Cerebellar cortex (tissue), 1 donor: ENCODE data around the gene LMAN2.
"Not testable (repeated sequence)": the region's sequence is repeated elsewhere in the genome, so short reads cannot be mapped to it uniquely, and the experiment has no call there.

ENCODE experiments used
- DNase-seq: peaks from one replicate; pipeline ENCODE4 v3.0.0-alpha.2; 2015; ENCODE audit warnings: low spot score

Gene LMAN2

DNA sequence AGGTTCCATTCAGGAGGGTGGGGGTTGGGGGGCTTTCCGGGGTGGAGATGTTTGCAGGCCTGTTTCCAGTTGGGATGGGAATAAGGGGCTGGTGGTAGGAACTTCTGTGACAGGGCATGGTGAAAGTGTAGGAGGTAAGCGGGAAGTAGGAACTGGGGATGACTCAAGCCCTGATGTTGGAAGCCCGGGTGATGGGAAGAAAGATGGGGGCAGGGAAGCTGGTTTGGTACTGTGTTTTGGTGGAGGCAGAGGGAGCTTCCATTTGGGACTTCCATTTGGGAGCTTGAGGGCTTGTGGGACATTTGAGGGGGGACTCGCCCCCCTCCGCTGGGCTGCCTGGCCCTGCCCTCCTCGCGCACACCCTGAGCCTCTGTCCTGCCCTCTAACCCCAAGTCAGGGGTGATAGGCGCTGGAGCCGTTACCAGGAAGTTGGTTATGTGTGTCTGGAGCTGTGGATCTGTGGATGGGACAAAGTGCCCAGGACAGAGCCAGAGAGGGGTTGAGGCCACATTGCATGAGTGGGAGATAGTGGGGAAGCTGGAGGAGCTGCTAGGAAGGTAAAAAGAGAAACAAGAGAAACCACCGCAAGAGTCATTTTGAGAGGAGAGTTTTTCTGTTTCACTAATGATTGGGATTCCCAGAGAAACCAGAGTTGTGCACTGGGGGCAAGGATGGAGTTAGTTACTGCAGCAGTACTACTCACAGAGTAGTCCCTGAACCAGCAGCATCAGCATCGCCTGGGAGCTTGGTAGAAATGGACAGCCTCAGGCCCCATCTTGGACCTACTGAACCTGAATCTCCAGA, 12.9 kb upstream of the LMAN2 start:
- no peak for DNase-seq

- DNase-seq: no peak
Measured at GRCh38 chr5:177363565-177363964, 12.1 kb upstream of the LMAN2 start.

DNA sequence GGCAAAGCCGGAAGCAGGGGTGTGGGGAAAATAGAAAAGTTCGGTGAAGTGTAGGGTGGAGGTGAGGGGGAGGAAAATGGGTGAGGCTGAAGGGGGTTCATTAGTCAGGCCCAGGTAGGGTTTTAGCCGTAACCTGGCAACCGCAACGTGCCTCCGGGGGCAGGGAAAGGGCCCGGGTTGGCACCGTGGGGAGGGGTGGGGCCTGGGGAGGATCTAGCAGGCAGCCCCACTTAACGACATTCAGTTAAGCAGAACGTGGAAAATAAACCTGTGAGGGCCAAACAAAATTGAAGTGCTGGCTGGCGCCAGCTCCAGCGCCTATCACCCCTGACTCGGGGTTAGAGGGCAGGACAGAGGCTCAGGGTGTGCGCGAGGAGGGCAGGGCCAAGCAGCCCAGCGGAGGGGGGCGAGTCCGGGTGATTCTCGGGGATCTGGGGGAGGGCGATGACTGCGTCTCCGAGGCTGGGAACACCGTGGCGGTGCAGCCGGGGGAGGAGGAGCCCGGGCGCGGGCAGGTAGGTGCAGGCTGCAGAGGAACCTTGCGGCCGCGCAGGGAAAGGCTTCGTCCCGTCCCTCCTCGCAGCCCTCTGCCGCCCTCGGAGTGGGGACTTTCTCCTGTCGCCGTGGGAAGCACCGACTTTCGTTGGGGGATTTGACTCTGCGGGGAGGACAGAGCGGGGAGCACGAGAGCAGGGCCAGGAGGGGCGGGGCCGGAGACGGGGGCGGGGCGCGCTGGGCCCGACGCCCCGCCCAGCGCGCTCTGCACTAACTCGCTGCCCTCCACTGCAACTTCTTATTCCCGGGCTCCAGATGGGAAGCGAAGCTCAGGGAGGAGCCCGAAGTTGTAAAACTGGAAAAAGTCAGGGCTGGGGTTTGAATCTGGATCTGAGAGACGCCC, 11.4 kb upstream of the LMAN2 start:
- DNase-seq: peak; percentile 41

GRCh38 chr5:177362292-177362609, 10.8 kb upstream of the LMAN2 start:
- DNase-seq: no peak

DNA sequence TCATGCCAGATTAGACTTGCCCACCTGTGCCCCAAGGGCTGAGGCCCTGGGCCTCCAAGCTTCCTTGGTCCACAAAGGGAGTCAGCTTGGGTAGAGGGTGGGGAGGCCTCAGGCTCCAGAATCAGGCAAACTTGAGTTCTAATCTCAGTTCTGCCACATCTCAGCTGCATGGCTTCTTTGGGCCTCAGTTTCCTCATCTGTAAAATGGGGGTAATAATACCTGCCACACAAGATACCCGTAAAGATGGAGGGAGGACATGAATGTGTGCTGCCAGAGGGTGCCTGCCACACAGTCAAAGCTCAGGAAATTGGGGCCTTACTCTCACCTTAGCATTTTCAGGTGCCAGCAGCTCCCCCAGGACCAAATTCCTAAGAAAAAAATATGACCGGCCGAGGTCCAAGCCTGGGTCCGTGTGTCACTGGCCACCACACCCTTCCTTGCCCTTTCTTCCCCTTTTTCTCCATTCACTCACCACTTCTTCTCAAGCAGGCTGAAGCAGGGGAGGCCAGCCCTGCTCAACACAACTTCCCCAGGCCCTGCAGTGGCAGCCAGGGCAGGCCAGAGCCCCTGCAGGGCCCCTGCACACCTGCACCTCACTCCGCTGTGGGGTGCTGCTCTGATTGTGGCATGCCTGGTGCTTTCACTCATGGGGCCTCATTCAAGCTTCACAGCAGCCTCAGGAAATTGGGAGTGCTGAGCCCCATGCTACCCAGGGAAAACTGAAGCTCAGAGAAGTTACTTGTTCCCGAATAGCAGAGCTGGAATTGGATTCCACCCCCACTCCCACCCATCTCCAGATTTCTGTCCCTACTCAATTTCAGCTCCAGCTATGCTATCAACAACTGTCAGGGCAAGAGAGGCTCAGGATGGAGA, 10.2 kb upstream of the LMAN2 start:
- DNase-seq: no peak

DNA sequence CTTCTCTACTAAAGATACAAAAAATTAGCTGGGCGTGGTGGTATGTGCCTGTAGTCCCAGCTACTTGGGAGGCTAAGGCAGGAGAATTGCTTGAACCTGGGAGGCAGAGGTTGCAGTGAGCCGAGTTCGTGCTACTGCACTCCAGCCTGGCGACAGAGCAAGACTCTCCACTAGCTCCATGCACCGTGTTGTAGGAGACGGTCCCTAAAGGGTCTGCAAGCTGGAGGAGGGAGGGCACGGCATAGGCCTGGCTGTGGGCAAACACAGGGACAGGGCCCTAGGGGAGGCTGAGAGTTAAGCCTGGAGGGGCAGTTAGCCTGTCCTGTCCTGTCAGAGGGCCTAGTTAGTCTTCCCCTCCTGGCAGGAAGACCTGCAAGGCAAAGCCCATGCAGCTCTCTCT, 9.3 kb upstream of the LMAN2 start:
- not testable (repeated sequence) for DNase-seq

GRCh38 chr5:177359860-177360259, 8.4 kb upstream of the LMAN2 start:
- DNase-seq: no peak

DNA sequence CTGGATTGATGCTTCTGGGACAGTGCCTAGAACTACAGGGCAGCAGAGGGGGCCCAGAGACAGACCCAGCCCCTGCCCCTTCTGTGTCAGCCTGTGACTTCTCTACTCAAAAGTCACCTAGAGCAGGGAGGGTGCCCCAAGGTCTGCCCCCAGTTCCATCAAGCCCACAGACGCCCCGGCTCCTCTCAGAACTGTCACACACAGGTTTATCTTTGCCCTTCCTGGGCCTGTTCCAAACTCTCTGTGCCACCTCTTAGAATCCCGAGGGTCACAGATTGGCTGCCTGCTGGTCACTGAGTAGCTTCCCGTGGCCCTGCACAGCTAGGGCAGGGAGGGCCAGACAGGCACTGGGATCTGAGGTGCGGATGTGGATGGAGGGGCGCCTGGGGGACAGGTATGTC, 8.0 kb upstream of the LMAN2 start:
- no peak for DNase-seq

DNA sequence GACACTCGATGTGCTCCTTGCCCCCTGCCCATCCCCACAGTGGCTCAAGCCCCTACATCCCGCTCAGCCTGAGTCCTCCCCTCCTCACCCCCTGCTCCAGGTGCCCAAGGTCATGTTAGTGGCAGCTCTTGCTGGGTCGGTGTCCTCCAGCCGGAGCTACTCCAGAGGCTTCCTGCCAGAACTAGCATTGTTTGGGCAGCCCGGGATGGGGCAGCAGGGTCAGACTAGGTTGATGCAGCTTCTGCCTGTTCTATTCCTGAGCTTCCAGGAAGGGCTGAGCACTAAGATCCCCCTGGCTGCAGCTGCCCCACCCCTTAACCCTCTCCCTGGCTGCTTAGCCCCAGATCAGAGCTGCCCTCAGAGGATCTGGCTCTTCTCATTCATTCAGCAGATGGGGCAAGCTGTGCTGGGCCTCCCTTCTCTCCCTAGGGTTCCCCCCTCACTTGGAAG, 6.9 kb upstream of the LMAN2 start:
- DNase-seq: no peak

DNA sequence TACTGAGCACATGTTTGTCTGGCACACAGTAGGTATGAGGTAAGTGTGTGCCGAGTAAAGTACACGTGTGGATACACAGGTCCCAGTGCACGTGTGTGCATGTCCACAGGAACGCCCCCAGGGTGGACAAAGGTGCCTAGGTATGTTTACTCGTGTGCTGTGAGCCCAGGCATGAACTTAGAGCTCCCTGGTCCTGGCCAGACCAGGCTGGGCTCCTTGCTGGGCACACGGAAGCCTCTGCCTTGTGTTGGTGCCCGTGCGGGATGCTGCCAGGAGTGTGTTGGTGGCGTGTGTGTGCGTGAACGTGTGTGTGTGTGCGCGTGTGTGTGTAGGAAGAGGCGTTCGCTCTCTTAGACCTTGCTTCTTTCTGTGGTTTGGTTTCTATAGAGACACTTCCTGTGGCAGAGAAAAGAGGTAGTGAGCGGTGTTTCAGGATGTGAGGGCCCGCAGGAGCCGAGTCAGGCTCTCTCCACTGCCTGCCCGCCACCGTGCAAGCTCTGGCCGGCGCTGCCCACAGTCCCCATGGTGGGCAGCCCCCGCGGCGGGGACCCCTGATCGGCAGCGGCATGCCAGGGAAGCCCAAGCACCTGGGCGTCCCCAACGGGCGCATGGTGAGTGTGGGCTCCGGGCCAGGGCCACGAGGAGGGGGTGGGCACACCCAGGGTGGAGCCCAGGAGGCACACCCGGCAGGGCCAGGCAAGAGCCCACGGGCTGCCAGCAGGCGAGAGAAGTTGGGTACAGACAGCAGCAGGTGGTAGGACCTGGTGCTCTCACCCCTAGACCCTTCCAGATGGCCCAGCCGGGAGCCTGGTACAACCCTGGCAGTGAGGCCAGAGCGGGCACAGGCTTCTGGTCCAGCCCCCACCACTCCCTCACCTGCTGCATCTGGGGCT, 6.2 kb upstream of the LMAN2 start, which contains the start of gene RGS14:
TSS of gene RGS14 (plus strand) at position 466 of the 893 bp plus-strand sequence. CDS start at position 567, 101 bp downstream.
- no peak for DNase-seq

DNA sequence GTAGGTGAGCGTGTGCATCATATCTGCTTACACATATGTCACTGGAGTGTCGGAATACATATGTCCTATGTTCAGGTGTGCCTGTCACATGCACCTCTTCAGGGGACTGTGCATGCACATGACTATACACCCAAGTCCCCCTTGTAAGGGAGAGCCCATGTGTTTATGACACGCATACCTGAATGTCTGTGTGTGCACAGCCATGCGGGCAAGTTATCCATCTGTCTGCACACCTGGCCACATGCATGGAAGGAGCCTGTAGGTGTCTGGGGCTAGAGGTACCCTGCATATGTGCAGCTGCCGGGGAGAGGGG, 5.6 kb upstream of the LMAN2 start:
- DNase-seq: no peak

DNA sequence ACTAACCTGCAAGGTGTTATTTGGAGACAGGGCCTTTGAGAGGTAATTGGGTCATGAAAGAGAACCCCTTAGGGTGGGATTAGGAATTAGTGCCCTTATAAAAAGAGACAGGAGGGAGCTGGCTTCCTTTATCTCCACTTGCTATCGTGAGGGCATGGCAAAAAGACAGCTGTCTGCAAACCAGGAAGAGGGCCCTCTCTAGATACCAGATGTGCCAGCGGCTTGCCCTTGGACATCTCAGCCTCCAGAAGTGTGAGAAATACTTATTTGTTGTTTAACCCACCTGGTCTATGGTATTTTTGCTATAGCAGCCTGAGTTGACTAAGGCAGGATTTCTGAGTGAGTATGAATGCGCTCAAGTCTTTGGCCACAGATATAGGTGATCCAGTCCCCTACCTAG, 5.3 kb upstream of the LMAN2 start:
- DNase-seq: no peak

DNA sequence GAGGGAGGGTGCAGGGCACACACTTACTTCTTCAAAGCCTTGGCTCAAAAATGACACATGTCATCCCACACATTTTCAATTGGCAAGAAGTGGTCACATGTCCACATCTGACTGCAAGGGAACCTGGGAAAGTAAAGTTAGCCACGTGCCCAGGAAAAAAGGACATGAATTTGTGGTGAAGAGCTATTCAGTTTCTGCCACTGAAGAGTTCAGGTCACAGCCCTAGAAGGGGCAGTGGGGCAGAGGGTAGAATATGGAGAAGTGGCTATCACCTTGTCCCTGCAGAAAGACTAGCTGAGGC, 4.3 kb upstream of the LMAN2 start:
- no peak for DNase-seq

DNA sequence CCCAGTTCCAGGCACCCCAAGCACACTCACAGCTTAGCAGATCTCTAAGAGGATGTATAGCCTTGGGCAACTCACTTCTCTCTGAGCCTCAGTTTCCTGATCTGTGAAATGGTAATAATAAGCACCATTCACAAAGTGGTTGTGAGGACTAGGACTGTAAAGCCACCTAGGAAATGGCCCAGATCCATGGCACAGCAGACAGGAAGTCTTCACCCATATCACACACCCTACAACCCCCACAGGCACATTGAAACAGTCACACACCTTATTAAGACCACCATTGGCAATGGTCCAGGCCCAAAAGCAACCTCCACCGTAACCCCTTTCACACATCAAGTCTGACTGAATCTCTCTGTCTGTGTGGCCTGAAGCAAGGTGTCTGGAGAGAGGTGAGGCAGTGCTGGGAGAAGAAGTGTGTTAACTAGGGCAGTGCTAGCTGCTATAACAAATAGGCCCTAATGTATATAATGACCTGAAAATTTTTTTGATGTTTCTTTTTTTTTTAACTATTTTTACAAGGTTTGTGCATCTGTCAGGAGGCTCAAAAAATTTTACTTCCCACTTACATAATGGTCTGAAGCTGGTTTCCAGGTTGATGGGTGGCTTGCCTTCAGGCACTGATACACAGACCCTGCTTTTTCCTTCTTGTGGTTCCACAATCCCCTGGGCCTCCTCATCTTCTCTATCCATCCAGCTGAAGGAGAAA, 3.8 kb upstream of the LMAN2 start:
- no peak for DNase-seq

DNA sequence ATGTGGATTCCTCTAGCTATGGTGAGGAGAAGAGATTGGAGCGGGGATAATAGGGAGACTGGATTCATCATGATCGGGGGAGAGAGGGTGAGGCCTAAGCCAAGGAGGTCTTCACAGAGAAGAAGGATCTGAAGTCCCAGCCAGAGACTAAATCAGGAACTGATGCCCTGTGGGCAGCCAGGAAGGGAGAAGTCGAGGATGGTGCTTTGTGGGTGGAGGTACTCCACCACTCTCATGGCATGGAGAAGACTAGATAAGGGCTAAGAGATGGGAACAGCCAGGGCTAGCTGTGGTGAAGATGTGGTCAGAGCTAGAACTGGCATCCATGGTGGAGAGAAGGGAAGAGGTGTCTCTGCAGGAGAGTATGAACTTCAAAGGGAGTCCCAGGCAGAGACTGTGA, 3.2 kb upstream of the LMAN2 start:
- no peak for DNase-seq

GRCh38 chr5:177354256-177354655, 2.8 kb upstream of the LMAN2 start:
- no peak for DNase-seq

GRCh38 chr5:177353093-177353492, 1.6 kb upstream of the LMAN2 start:
- no peak for DNase-seq

GRCh38 chr5:177350776-177351391, 584 bp downstream of the LMAN2 start:
- DNase-seq: no peak

GRCh38 chr5:177349762-177350161, 1.7 kb downstream of the LMAN2 start:
- DNase-seq: no peak

GRCh38 chr5:177349362-177349647, 2.2 kb downstream of the LMAN2 start:
- no peak for DNase-seq

- no peak for DNase-seq
Measured at GRCh38 chr5:177347699-177348098, 3.8 kb downstream of the LMAN2 start.
